ENCODE data around the gene MAX.

DNA sequence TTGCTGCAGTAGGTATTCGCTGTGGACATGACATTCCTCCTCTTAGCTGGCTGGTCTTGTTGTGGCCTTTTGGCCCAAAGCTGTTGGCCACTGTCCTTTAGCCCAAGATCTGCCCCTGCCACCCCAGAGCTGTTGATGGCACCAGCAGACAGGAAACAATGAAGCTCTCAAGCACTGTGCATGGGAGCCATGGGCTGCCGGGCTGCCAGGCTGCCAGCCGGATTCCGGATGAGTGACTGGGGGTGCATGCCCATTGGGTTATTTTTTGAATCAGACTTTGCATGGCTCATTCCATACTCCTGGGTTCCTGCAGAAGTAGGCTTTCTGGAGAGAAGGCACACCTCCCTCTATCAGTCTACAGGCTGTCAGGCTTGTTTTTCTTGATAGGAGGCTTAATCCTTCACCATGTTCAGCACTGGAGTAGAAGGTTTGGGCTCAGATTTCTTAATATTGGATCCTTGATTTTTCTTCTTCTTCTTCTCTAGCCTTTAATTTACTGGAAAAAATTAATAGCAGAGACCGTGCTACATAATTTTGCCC, 32.4 kb downstream of the MAX start:
- TF ChIP-seq, protein P1, sequence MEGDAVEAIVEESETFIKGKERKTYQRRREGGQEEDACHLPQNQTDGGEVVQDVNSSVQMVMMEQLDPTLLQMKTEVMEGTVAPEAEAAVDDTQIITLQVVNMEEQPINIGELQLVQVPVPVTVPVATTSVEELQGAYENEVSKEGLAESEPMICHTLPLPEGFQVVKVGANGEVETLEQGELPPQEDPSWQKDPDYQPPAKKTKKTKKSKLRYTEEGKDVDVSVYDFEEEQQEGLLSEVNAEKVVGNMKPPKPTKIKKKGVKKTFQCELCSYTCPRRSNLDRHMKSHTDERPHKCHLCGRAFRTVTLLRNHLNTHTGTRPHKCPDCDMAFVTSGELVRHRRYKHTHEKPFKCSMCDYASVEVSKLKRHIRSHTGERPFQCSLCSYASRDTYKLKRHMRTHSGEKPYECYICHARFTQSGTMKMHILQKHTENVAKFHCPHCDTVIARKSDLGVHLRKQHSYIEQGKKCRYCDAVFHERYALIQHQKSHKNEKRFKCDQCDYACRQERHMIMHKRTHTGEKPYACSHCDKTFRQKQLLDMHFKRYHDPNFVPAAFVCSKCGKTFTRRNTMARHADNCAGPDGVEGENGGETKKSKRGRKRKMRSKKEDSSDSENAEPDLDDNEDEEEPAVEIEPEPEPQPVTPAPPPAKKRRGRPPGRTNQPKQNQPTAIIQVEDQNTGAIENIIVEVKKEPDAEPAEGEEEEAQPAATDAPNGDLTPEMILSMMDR (IDR thresholded peaks at IDR 0.05; ENCODE audit: low read depth, low read length), result no peak
- no peak for TF ChIP-seq POLR2A (IDR thresholded peaks at IDR 0.05; ENCODE audit: extremely low read depth, insufficient read length)
- TF ChIP-seq, protein P2, sequence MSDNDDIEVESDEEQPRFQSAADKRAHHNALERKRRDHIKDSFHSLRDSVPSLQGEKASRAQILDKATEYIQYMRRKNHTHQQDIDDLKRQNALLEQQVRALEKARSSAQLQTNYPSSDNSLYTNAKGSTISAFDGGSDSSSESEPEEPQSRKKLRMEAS (IDR thresholded peaks at IDR 0.05; ENCODE audit: low read depth, low read length), result no peak
- TF ChIP-seq MYC (IDR thresholded peaks at IDR 0.05; ENCODE audit: low read depth, low read length), result no peak

All from NB4 (cell line).